IPS-NIHi7 (cell line): ENCODE results near the gene INPP4B.
"Not testable (repeated sequence)": the region's sequence is repeated elsewhere in the genome, so short reads cannot be mapped to it uniquely, and the experiment has no call there.

Experiments
- DNase-seq: peaks from one replicate; pipeline ENCODE4 v3.0.0; 2012; ENCODE audit warnings: mixed read lengths; ENCODE audit errors: extremely low spot score

Gene INPP4B

GRCh38 chr4:142413485-142413884 is 432.6 kb downstream of the INPP4B start:
- no peak for DNase-seq

GRCh38 chr4:142411993-142412392 is 434.1 kb downstream of the INPP4B start:
- no peak for DNase-seq

GRCh38 chr4:142408003-142408441 is 438.1 kb downstream of the INPP4B start:
- no peak for DNase-seq

DNA sequence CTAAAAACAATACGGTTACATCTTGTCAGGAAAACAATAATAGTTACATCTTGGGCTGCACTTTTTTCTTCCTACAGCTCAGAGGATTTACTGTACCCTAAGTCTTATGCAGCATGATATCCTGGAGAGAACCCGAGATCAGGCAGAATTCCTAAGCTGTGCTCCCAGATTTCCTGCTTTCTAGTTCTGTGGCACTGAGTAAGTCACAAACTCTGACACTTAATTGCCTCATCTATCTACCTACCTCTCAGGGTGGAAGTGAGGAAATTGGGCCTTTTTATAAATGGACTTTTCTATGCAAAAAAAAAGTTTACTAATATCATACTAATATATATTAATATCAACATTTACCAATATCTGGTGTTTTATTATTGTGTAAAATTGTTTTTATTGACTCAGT is 438.5 kb downstream of the INPP4B start:
- no peak for DNase-seq

DNA sequence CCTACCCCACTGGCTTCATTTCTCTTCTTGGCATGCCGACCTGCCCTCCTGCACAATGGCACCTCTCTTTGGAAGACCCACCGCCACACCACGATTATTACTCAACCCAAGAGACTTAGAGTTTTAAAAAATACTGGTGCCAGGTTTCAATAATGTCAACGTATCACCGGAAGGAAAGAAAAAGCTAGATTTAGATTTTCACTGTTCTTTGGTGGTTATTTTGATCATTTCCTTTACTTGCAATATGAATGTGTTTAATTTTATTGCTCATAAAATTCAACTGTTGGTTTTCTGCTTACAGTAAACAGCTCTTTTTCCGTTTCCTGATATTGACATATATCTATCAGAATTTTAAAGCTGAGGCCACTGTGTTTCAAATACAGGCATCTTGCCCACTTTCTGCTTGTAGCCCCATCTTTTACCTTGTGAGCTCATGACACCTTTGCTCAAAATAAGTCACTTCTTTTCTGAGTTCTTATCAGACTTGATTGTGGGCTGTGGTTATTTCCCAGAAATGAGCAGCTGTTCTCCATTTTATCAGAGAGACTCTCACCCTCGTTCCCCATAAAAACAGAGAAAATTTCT is 439.1 kb downstream of the INPP4B start:
- DNase-seq: no peak

GRCh38 chr4:142406499-142406835 is 439.6 kb downstream of the INPP4B start:
- no peak for DNase-seq

DNA sequence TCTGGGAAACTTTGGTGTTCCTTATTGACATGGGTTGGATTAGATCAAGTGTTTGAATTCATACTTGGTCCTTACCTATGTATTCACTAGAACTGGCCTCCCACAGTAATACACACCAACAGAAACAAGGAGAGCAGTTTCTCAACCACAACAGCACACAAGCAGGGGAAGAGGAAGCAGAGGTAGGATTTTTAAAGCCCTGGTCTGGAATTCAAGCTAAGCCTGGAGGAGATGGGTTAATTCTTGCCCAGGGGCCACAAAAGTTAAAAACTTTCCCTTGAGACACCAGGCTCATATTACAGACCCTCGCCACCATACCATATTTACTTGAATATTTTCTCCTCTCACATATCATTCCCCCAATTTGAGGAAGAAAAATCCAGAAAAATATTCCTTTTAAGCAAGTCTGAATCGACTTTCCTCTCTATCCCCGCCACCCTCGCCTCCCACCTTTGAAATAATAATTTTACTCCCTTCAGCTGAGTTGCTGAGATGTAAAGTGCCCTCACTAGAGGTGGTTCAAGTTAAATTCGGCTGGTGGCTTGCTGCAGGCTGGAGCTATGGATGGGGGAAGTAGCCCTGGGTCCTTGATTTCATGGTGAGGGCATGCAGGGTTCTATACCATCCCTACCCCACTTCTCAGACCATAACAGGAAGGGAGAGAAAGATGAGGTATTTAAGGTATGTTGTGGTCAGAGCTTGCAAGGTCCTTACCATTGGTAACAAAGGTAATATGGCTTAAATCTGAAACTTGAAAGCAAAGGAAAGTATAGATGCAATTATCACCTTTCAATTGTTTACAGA is 440.2 kb downstream of the INPP4B start:
- peak; percentile 53 for DNase-seq

- peak; percentile 10 for DNase-seq
Measured at GRCh38 chr4:142405021-142405694, 440.9 kb downstream of the INPP4B start.

- DNase-seq: no peak
Measured at GRCh38 chr4:142404191-142404611, 441.9 kb downstream of the INPP4B start.

DNA sequence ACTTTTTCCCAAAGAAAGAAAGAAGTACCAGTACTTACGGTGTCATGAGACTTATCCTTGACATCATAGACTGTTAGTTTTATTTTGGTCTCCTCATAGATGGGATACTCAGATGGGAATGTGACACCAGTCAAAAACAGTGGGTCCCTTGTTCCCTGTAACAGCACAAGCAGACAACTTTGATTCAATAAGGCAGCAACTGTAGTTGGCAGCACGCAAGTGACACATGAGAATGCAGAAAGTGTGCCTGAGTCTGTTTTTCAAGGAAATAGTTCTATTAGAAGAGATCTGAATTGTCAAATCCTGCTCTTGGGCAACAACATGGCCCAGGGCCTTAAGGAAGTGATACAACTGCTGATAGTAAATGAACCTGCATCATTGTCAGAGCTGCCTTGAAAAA is 443.2 kb downstream of the INPP4B start:
- no peak for DNase-seq

- no peak for DNase-seq
Measured at GRCh38 chr4:142402156-142402555, 443.9 kb downstream of the INPP4B start.

DNA sequence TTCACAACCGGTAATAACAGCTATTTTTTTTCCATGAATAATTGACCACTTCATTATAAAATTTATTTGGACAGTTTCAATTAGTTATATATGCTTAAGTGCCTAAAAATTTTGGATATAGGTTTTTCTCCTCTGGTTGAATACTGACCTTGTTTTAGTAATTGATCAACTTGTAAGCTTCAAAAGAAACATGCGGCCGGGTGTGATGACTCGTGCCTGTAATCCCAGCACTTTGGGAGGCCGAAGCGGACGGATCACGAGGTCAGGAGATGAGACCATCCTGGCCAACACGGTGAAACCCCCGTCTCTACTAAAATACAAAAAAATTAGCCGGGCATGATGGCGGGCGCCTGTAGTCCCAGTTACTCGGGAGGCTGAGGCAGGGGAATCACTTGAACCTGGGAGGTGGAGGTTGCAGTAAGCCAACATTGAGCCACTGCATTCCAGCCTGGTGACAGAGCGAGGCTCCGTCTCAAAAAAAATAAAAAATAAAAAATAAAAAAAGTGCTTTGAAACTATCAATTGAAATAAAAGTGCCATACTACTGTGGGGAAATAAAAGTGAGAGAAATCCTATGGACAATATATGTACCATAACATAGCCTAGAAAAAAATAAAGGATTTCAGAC is 448.6 kb downstream of the INPP4B start:
- not testable (repeated sequence) for DNase-seq

DNA sequence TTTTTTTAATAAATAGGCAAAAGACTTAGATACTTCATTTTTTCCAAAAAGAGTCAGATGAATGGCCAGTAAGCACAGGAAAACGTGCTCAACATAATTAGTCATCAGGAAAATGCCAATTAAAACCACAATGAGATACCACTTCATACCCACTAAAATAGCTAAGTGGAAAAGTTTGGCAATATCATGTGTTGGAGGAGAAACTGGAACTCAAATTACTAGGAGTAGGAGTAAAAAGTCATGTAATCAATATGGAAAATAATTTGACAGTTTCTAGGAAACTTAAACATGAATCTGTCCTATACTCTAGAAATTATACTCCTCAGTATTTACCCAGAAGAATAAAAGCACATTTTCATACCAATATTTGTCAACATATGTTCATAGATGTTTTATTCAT is 449.8 kb downstream of the INPP4B start:
- no peak for DNase-seq

- no peak for DNase-seq
Measured at GRCh38 chr4:142393127-142393526, 453.0 kb downstream of the INPP4B start.

GRCh38 chr4:142386856-142387255 is 459.2 kb downstream of the INPP4B start:
- no peak for DNase-seq

DNA sequence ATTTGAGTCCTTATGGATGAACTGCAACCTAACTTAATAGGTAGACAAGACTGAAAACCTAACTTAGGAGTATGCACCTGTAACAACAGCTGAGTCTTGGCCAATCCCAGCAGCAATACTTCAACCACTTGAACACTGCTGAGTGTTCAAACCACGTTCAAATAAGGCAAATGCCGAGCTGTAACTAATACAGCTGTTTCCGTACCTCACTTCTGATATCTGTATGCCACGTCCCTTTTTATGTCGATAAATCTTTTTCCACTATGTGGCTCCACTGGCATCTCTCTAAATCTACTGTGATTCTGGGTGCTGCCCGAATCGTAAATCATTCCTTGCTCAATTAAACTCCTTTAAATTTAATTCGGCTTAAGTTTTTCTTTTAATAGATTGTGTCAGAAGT is 459.7 kb downstream of the INPP4B start:
- no peak for DNase-seq

- no peak for DNase-seq
Measured at GRCh38 chr4:142383800-142384470, 462.2 kb downstream of the INPP4B start.

DNA sequence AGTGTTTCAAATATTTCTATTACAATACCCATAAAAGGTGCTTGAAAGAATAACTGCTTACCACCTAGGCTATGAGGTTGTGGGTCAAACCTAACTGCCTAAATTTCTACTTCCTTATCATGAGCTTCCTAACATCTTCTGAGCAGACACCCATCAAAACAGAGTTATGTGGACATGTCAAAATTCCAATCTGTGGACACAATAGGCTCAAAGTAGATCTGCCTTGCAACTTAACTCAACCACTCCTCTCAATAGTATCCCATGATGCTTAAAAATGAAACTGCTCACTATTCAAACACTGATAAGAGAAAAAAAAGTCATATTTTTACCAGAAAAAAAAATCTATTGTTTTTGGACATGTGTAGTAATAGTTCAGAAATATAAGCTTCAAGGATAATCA is 462.7 kb downstream of the INPP4B start:
- DNase-seq: no peak

- no peak for DNase-seq
Measured at GRCh38 chr4:142380052-142380602, 466.0 kb downstream of the INPP4B start.

- DNase-seq: no peak
Measured at GRCh38 chr4:142379277-142380051, 466.6 kb downstream of the INPP4B start.

GRCh38 chr4:142378179-142378578 is 467.9 kb downstream of the INPP4B start:
- no peak for DNase-seq
